ENCODE measurements around the gene COPE.
"Not testable (repeated sequence)": the region's sequence is repeated elsewhere in the genome, so short reads cannot be mapped to it uniquely, and the experiment has no call there.

The COPE gene

GRCh38 chr19:18955042-18955441 is 35.9 kb upstream of the COPE start:
- H3K4me3 ChIP-seq (ENCODE audit: low read depth, low read length), result no peak overlapping the region
- no peak for TF ChIP-seq CTCF (IDR thresholded peaks at IDR 0.05; ENCODE audit: low read depth, low read length)

GRCh38 chr19:18954094-18954493 is 34.9 kb upstream of the COPE start:
- no peak for TF ChIP-seq CTCF (IDR thresholded peaks at IDR 0.05; ENCODE audit: low read depth, low read length)
- no peak overlapping the region for H3K4me3 ChIP-seq (ENCODE audit: low read depth, low read length)

- not testable (repeated sequence) for H3K4me3 ChIP-seq (ENCODE audit: low read depth, low read length)
These were observed 33.3 kb upstream of the COPE start for GRCh38 chr19:18952364-18953003.

- H3K4me3 ChIP-seq (ENCODE audit: low read depth, low read length), result no peak overlapping the region
- no peak for TF ChIP-seq CTCF (IDR thresholded peaks at IDR 0.05; ENCODE audit: low read depth, low read length)
These were observed 32.6 kb upstream of the COPE start for GRCh38 chr19:18951721-18952281.

GRCh38 chr19:18949858-18950257 is 30.7 kb upstream of the COPE start:
- TF ChIP-seq CTCF (IDR thresholded peaks at IDR 0.05; ENCODE audit: low read depth, low read length), result no peak

GRCh38 chr19:18948976-18949356 is 29.8 kb upstream of the COPE start:
- no peak for TF ChIP-seq CTCF (IDR thresholded peaks at IDR 0.05; ENCODE audit: low read depth, low read length)
- H3K4me3 ChIP-seq (ENCODE audit: low read depth, low read length), result no peak overlapping the region

More at GRCh38 chr19:18949858-18950257, 30.7 kb upstream of the COPE start:
- H3K4me3 ChIP-seq (ENCODE audit: low read depth, low read length), result no peak overlapping the region

GRCh38 chr19:18948075-18948975 is 29.1 kb upstream of the COPE start:
- no peak for TF ChIP-seq CTCF (IDR thresholded peaks at IDR 0.05; ENCODE audit: low read depth, low read length)
- H3K4me3 ChIP-seq (ENCODE audit: low read depth, low read length), result no peak overlapping the region

All from WI38 (cell line).